SH-SY5Y (cell line): Measurements from ENCODE around the gene MTUS2.

Experiments
- GATA2 ChIP-seq: IDR thresholded peaks from 2 replicates; pipeline ENCODE4 v1.6.1; 2011; ENCODE audit warnings: mild to moderate bottlenecking, low read depth, low read length
- GATA3 ChIP-seq: IDR thresholded peaks from 2 replicates; pipeline ENCODE4 v1.6.1; 2011; ENCODE audit warnings: low read depth, mild to moderate bottlenecking, low read length, moderate library complexity

MTUS2 gene

DNA sequence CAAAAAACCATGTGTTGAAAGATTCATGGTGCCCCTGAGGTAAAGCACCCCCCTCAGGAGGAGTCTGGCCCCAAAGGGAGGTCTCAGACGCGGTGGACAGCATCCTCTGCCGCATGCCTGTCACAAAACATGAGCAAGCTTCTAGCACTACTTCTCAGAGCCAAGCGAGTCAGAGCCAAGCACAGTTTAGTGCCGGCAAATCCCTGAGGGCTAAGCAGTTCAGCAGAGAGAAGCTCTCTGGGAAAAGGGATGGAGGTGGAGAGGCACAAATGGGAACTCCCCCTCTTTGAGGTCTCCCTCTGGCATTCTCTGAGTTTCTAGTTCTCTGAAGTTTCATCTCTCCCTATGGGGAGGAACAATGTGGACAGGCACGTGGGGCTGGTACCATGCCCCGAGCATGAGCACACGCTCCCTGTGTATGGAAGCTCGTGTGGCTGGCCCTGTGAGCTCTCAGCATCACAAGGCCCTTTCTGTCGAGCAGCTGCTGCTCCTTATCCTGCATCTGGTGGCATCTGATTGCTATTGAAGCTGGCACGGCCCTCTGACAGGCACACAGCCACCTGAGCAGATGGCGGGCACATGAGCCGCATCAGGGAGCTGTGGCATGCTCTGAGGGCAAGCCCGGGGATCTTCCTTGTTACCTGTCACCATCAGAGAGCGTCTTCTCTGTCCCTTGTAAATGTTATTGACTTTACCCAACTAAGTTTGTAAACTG lies 450.3 kb downstream of the MTUS2 start:
- TF ChIP-seq GATA2 (no peak), GATA3 (no peak)

DNA sequence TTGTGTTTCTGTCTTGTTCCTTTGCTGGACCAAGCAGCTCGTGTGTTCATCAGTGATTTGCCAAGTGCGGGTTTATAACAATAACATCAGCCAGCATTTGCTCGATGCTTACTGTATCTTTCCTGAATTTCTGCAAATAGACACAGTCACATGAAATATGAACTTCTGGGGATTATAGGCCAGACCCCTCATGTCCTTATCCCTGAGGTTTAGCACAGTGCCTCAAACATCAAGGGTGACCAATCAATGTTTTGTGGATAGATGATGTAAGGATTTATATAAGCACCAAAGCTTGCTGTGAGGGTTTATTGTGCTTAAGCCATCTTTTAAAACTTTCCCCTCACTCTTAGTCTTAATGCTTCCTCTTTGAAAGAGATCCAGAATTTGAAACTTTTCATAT lies 451.5 kb downstream of the MTUS2 start:
- no peak for TF ChIP-seq GATA2

DNA sequence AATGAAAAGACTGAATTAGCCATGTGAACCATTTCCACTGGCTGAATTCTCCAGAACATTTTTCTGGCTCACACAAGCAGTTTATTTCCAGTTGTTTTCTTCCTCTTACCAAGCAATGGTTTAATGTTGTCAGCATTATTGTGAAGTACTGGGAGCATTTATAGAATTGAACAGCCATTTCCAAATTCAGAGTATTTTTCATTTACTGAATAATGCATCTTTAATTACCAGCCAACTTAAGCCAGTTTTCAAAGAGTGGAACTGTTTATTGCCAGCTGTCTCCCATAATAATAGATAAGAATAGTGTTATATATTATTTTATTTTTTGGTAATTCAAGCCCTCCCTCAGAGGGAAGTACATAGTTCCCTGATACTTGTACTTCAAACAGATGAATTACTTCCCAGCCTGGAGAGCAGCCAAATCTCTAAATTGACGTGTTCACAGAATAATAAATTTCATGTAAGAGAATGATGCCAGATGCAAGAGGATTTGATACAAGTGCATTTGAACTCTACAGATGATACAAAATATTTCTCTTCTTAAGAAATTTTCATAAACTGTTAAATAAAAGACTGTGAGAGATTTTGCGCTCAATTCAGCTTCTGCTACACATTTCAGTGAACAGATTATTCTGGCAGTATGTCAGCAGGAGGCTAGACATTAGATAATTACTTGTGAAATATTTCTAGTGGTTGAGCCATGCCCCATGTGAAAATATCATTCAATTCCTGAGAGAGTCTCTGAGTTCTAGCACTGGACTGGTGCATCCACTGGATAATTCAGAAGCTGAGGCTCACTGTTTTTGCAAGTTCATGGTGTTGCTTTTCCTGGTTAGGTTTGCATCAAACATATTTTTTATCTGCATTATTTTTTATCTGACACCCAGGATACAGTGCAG lies 459.5 kb downstream of the MTUS2 start:
- no peak for TF ChIP-seq GATA2
- no peak for TF ChIP-seq GATA3

DNA sequence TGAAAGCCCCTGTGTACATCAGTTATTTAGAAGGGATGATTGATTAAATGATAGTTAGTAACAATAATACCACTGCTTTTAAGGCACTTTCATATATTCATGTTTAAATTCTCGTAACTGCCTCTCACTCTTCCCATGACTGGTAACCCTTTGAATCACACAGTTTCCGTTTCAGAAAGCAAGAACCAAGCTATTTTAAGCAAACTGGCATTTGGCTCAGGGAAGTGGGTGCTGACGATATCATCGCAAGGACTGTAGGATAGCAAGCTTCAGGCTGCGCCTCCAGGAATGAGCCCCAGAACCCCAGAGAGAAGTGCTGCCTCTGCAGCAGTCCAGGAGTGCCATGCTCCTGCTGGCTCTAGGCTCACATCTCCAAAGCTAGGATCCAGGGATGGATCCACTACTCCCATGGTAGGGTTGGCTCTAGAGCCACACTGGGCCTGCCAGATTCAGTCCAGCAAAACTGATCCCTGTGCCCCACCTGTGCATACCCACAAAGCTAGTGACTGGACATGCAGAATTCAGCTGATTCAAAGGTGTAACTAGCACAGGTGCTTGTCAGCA lies 461.9 kb downstream of the MTUS2 start:
- TF ChIP-seq GATA3: no peak
- TF ChIP-seq GATA2: no peak

DNA sequence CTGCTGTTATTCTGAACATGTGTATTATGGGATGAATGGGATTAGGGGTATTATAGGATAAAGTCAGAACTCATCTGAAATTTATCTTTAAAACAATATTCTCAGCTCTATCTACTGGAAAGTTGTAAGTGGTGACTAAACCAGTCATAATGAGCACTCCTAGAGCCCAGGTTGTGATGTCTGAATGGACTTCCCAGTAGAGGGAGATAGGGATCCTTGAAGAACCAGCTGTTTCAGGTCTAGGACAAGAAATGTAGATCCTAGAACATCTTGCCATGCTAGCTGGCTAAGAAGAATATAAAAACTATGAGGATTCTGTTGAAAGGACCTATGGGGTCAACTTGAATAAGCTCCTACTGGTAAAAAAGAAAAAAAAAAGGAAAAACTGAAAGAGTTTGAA lies 464.6 kb downstream of the MTUS2 start:
- TF ChIP-seq GATA3: no peak
- TF ChIP-seq GATA2: no peak

DNA sequence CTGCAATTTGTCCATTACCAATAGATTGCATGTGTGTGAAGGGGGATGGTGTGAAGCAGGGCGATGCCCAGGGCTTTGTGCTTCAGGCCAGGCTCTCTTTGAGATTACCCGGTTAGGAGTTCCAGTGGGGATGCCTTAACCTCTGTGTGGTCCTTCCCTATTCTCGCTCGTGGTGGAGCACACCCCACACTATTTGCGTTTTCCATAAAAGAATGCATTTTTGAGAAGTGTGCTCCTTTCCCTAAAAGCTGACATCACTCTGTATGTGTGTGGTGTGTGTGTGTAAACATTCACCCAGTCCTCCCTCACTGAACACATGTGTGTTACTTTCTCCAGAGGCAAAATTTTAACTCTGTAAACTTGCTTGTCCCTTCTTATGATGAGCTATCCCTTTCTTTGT lies 467.1 kb downstream of the MTUS2 start:
- TF ChIP-seq GATA2: no peak
- no peak for TF ChIP-seq GATA3

DNA sequence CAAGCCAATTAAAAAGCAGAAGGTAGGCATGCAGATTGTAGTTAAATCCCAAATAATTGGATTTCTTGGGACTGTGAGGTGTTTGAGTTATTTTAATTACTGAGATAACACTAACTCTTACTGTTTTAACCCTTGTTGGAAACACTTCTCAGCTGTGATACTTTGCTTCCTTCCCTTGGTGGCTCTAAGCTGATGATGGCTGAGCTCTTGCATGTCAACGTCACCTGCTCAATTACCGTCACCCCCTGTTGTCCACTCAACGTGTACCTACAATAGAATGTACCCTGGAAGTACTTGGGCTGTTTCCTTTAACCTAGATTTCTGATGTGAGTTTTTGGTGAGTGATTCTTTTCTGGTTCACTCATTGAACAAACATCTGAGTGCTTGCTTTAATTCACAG lies 471.9 kb downstream of the MTUS2 start:
- TF ChIP-seq GATA2 (no peak), GATA3 (no peak)

DNA sequence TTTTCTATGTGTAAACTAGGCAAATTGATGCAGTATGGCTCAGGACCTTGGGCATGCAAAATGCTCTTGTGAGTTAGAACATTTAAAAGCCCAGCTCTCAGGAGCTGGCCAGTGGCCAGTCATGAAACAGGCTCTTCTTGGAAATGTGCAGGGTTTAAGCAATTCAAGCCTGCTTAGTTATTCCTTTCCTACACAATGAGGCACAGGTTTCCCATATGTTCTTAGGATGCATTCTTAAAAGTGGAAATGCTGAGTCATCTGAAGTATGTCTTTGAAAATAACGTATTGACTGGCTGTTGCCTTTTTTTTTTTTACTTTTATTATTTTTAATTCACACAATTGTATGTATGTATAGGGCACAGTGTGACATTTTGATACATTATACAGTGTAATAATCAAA lies 474.7 kb downstream of the MTUS2 start:
- TF ChIP-seq GATA3 (no peak), GATA2 (no peak)

DNA sequence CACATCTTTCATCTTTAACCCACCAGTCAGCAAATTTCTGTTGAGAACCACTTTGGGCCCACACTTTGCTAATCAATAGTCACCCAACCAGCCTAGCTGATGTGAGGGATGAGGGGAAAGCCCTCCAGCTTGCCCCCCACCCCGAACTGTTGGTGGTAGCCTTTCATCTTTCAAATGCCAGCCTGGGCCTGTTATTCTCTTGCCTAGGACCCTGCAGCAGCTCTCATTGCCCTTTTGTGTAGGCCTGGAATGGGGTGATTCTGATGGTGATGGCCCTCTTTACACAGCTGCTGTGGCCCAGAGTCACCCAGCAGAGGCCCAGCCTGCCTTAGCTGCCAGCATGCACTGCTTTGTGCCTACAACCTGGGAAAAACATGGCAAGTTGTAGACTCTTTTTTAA lies 480.9 kb downstream of the MTUS2 start:
- no peak for TF ChIP-seq GATA3
- TF ChIP-seq GATA2: no peak

DNA sequence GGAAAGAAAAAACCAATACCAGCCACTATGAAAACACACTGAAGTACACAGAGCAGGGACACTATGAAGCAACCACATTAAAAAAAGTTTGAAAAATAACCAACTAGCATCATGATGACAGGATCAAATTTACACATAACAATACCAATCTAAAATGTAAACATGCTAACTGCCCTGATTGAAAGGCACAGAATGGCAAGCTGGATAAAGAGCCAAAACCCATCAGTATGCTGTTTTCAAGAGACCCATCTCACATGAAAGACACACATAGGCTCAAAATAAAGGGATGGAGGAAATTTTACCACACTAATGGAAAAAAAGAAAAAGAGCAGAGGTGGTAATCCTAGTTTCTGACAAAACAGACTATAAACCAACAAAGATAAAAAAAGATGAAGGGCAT lies 484.0 kb downstream of the MTUS2 start:
- TF ChIP-seq GATA2 (no peak), GATA3 (no peak)

DNA sequence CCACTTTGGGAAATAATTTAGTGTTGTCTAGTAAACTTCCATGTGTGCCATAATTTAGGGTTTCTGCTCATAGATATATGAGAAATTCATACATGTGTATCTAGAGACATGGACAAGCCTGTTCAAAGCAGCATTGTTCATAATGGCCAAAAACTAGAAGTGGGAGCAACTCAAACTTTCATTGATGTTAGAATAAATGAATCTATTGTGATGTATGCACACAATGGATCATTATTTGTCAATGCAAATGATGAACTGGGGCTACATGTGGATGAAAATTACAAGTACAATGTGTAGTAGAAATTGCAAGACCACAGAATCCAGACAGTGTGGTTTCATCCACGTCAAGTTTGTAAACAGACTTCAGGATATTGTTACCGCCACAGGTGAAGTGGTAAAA lies 490.7 kb downstream of the MTUS2 start:
- no peak for TF ChIP-seq GATA3
- TF ChIP-seq GATA2: no peak

DNA sequence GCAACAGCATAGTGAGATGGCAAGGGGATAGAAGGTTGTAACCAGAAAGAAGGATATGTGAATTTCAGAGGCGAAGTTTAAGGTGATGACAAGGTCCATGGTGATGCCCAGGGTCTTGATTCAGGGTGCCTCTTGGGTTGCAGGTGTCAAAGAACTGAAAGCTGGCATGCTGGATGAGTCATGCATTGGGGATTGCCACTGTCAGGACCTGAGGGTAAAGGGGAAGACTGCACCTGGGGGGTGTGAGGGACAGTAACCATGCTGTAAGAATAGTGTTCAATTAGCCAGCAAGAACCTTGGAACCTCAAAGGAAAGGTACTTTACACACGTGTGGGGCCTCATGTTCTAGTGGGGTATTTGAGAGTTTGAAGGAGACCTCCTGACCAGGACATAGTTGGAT lies 495.7 kb downstream of the MTUS2 start:
- TF ChIP-seq GATA2: no peak
- TF ChIP-seq GATA3: no peak

DNA sequence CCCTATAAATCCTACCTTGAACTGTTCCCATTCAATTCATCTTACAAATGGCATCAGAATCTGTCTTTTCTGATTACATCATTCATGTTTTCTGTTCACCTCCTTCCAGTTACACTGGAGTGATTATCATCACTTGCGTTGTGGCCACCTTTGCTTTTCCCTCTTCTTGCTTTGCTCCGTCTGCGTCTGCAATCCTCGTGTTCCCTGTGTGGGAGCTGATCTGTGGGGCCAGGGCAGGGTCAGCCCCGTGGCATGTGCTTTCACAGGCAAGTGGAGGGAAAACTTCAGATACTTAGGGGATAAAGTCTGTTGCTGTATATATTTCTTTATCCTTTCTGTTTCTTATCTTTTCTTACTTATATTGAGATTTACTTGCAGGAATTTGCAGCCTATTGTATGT lies 497.7 kb downstream of the MTUS2 start:
- TF ChIP-seq GATA3 (no peak), GATA2 (no peak)

DNA sequence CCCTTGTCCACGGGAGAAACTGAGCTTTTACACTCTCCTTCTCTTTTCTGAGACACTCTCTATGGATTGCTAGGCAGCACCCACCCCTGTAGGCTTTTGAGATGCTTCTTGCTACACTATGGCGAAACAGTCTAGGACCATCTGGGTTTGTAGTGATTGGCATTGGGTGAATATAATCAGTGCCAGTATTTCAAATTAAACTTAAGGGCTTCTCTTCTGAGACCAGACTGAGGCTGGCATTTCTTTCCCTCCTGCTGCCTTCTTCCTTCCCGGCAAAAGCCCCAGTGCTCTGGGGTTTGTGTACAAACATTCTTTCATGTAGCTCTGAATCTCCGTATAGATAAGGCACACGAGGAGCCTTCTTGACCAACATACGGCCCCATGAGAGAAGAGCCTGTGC lies 498.6 kb downstream of the MTUS2 start:
- TF ChIP-seq GATA2 (no peak), GATA3 (no peak)

DNA sequence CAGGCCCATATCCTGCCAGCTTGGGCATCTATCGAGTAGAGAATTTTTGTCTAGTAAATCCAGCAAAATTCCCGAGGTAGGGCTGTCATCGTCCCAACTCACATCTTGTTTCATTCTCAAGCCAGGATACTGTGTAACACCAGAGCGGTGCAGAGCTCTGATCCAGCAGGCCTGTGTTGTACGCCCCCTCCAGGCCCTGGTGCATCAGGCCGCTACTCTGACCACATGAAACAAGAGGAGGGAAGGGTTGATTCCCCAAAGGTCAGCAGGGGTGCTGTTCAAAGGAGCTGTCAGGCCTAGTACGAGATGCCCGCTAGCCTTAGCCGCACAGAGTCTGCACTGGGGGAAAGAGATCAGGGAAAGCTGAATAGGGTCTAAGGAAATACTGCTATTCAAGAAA lies 499.3 kb downstream of the MTUS2 start:
- no peak for TF ChIP-seq GATA2
- TF ChIP-seq GATA3: no peak
